Peyer's patch (tissue), 4 donors: ENCODE data around the gene OTOP2. TPM values are rescaled to one million over a fixed set of nuclear protein-coding genes. Genes with fewer than 3 reads are reported as not detected.
A peak's percentile ranks its signal among the peaks of the same experiment; 100 is the strongest.

Experiments used
- DNase-seq, 3 donors: peaks; one replicate each; pipeline ENCODE4 v3.0.0-alpha.2; 2017 to 2019
- H3K27ac ChIP-seq, 4 donors: fragments of 200-600 bp; sonication (generic); one replicate each; pipeline ENCODE4 v1.5.1; 2016 to 2019
- H3K27me3 ChIP-seq, 2 donors: fragments of 200-600 bp; sonication (generic); one replicate each; pipeline ENCODE4 v1.5.1; 2019
- H3K36me3 ChIP-seq, 3 donors: fragments of 200-600 bp; sonication (generic); one replicate each; pipeline ENCODE4 v1.5.1; 2016 to 2019
- H3K4me1 ChIP-seq, 4 donors: fragments of 200-600 bp; sonication (generic); one replicate each; pipeline ENCODE4 v1.5.1; 2016 to 2019
- H3K4me3 ChIP-seq, 4 donors: fragments of 200-600 bp; sonication (generic); 1 replicate in 3 of 4; 2 replicates in 1 of 4; pipeline ENCODE4 v1.5.1; 2016 to 2019; ENCODE audit warnings: mild to moderate bottlenecking in 1 of 4
- H3K9me3 ChIP-seq, 4 donors: fragments of 200-600 bp; sonication (generic); one replicate each; pipeline ENCODE4 v1.5.1; 2016 to 2019; ENCODE audit warnings: mild to moderate bottlenecking in 1 of 4
- POLR2A ChIP-seq, 2 donors: fragments of 450-650 bp; IDR thresholded peaks; one replicate each; pipeline ENCODE4 v1.5.1; 2017; ENCODE audit warnings: antibody characterized with exemption in 2 of 2, mild to moderate bottlenecking in 2 of 2, moderate library complexity in 2 of 2
- total RNA-seq, 4 donors: library from RNA; depleted of rRNA; stranded (reverse); fragments of >200 nt; gene quantifications; one replicate each; pipeline ENCODE4 v1.1.0, GENCODE V29; 2016
- TF ChIP-seq, protein P1 (sequence below), 6 experiments: fragments of 450-650 bp in 4 of 6; fragments of 200-600 bp in 2 of 6; sonication (generic) in 1 of 6; IDR thresholded peaks; one replicate each; pipeline ENCODE4 v1.5.1; 2017 to 2019; ENCODE audit warnings: antibody characterized with exemption in 6 of 6, mild to moderate bottlenecking in 3 of 6, moderate library complexity in 1 of 6

The OTOP2 gene
- total RNA-seq, 4 donors from 2014 or later, result 4.6 to 11.9 (median 8.8) TPM; not detected in 1

DNA sequence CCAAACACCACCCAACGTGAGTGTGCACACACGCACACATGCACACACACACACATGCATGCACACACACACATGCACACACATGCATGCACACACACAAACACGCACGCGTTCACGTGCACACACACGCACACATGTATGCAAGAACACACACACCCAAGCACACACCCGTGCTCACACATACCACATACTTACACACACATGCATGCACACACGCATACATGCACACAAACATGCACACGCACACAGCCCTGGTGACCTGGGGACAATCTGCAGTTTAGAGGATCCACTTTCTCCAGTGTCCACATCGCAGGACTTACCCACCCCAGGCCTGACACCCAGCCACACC is 7.2 kb upstream of the OTOP2 start:
- Histone ChIP-seq H3K9me3 (no peaks in the 10 kb centered on the region), H3K36me3 (no peaks in the 10 kb centered on the region), H3K27ac (no peak overlapping the region), H3K4me1 (no peaks in the 10 kb centered on the region), H3K27me3 (no peaks in the 10 kb centered on the region), H3K4me3 (no peak overlapping the region)
- TF ChIP-seq, protein P1, sequence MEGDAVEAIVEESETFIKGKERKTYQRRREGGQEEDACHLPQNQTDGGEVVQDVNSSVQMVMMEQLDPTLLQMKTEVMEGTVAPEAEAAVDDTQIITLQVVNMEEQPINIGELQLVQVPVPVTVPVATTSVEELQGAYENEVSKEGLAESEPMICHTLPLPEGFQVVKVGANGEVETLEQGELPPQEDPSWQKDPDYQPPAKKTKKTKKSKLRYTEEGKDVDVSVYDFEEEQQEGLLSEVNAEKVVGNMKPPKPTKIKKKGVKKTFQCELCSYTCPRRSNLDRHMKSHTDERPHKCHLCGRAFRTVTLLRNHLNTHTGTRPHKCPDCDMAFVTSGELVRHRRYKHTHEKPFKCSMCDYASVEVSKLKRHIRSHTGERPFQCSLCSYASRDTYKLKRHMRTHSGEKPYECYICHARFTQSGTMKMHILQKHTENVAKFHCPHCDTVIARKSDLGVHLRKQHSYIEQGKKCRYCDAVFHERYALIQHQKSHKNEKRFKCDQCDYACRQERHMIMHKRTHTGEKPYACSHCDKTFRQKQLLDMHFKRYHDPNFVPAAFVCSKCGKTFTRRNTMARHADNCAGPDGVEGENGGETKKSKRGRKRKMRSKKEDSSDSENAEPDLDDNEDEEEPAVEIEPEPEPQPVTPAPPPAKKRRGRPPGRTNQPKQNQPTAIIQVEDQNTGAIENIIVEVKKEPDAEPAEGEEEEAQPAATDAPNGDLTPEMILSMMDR (IDR thresholded peaks at IDR 0.05), result no peak
- no peak for TF ChIP-seq POLR2A (IDR thresholded peaks at IDR 0.05)
- DNase-seq, result no peak

DNA sequence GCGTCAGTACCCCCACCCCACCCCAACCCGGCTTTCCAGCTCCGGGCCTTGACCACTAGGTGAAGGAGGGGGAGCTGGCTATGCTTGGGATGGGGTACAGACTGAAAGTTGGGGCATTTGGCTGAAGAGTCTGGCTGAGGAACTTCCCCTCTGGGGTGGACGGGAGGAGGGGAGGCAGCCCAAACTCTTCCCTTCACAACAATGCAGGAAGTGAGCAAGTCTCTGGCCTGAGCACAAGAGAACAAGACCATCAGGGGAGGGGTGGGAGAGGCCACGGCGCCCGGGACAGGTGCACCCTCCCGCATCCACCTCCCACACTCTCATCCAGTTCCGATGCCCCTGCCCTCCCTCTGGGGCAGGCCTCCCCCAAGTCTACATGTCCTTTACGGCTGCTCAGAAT is 6.6 kb upstream of the OTOP2 start:
- H3K9me3 ChIP-seq, result no peaks in the 10 kb centered on the region
- TF ChIP-seq, protein P1 (IDR thresholded peaks at IDR 0.05), result no peak
- no peak for TF ChIP-seq POLR2A (IDR thresholded peaks at IDR 0.05)
- H3K36me3 ChIP-seq, result no peaks in the 10 kb centered on the region
- H3K4me1 ChIP-seq, result no peaks in the 10 kb centered on the region
- no peaks in the 10 kb centered on the region for H3K27me3 ChIP-seq
- DNase-seq, result no peak
- no peak overlapping the region for H3K4me3 ChIP-seq
- H3K27ac ChIP-seq, result no peak overlapping the region

DNA sequence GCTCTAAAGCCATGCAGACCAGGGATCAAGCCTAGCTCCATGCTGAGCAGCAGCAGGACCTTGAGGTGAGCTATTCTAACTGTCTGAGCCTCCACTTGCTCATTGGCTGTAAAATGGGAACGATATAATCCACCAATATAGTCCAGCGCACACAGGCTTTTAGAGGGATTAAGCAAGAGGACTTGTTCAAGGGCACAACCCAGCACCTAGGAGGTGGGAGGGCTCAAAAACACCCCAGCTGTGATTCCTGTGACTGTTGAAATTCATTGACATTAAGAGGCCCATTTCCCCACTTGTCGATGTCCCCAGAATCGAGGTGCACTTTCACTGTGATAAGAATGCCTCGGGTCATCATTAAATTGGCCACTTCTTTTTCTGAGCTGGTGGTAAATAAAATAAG is 5.2 kb upstream of the OTOP2 start:
- DNase-seq, result no peak
- H3K9me3 ChIP-seq, result no peaks in the 10 kb centered on the region
- peaks cover 4 to 14% (median 13%) of the 10 kb centered on the region in 4 donors for H3K4me1 ChIP-seq
- TF ChIP-seq, protein P1 (IDR thresholded peaks at IDR 0.05), result no peak
- no peak for TF ChIP-seq POLR2A (IDR thresholded peaks at IDR 0.05)
- H3K36me3 ChIP-seq, result no peaks in the 10 kb centered on the region
- no peak overlapping the region for H3K27ac ChIP-seq
- H3K4me3 ChIP-seq, result no peak overlapping the region
- H3K27me3 ChIP-seq, result peaks cover 0 to 12% of the 10 kb centered on the region in 2 donors

DNA sequence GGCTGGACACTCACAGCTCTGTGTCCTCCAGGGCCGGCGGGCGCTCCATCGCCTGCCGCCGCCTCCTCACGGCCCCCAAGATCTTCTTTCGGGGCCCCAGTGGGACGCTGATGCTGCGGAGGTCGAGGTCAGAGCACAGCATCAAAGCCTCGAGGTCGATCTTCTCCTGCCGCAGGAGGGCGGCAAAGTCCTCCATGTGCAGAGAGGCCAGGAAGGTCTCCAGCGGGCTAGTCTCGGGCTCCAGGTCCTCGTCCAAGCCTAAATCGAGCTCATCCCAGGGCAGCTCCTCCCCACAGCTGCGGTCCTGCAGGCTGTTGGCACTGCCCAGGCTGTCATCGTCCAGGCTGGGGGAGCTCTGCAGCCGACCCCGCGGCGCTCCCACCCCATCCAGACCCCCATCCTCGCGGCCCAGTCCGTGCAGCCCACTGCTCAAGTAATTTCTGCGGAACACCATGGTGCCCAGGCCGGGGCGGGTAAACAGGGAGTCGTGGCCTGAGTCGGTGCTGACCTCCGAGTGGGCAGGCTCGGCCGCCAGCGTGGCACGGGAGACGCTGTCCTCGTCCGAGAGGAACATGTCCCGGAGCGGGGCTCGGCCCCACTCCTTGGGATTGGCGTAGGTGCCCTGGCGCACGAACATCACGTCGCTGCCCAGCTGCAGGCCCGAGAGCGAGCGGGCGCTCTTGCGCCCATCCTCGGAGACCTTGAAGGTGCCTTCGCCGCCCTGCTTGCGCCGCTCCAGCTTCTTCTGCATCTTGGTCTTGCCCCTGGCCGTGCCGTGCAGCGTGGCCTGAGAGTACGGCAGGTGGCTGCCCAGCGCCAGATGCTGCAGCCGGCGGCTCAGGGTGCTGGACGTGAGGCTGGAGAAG is 4.4 kb upstream of the OTOP2 start:
- Histone ChIP-seq H3K9me3 (no peaks in the 10 kb centered on the region), H3K27me3 (peaks cover 0 to 20% of the 10 kb centered on the region in 2 donors), H3K4me3 (no peak overlapping the region), H3K36me3 (no peaks in the 10 kb centered on the region), H3K4me1 (peaks cover 4 to 22% (median 18%) of the 10 kb centered on the region in 4 donors), H3K27ac (no peak overlapping the region)
- TF ChIP-seq POLR2A (IDR thresholded peaks at IDR 0.05), result no peak
- TF ChIP-seq, protein P1 (IDR thresholded peaks at IDR 0.05), result peak in 3 of 6 experiments; percentile 29 to 32 (median 32)
- no peak for DNase-seq

DNA sequence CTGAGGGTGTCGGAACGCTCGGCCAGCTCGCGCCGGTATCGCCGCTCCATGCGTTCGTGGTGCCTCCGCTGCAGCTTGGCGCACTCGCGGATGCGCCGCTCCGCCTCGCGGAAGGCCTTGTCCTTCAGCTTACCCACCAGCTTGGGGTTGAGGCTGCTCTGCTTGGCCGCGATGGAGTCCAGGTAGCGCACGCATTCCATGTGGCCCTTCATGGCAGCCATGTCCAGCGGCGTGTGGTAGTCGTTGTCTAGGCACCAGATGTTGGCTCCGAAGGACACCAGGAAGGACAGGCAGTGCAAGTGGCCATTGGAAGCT is 3.8 kb upstream of the OTOP2 start:
- Histone ChIP-seq H3K36me3 (no peaks in the 10 kb centered on the region), H3K27me3 (peaks cover 0 to 23% of the 10 kb centered on the region in 2 donors), H3K27ac (no peak overlapping the region), H3K9me3 (no peaks in the 10 kb centered on the region), H3K4me3 (no peak overlapping the region), H3K4me1 (peaks cover 4 to 25% (median 18%) of the 10 kb centered on the region in 4 donors)
- TF ChIP-seq, protein P1 (IDR thresholded peaks at IDR 0.05), result no peak
- TF ChIP-seq POLR2A (IDR thresholded peaks at IDR 0.05), result no peak
- no peak for DNase-seq
